HCT116 (cell line): ENCODE results near the gene MADD. TPM values are rescaled to one million over a fixed set of nuclear protein-coding genes. Genes with fewer than 3 reads are reported as not detected.

Experiments used
- ATAC-seq: fragments of 200-7000 bp; cut with Tn5 transposase; 2 replicates; pipeline ENCODE4 v1.9.1; 2020; ENCODE audit warnings: mild to moderate bottlenecking, moderate library complexity
- BruUV-seq: library from RNA; stranded (reverse); fragments of 400-500 nt; replicated peaks from 2 replicates; lab custom pipeline; 2021; lab: Mats Ljungman, UMichigan
- CTCF ChIA-PET: fragments of 300-600 bp; sonication (Branson Sonifier 250); formaldehyde crosslinking; loops from one replicate; lab custom pipeline; 2021; ENCODE audit warnings: antibody characterized with exemption; lab: Charles Lee
- POLR2A ChIA-PET: fragments of 300-600, 350-600 bp; sonication (Branson Sonifier 250); formaldehyde crosslinking; loops from one replicate; lab custom pipeline; 2021; ENCODE audit warnings: antibody characterized with exemption; lab: Charles Lee
- RAD21 ChIA-PET, 2 experiments: fragments of 300-600 bp; sonication (Branson Sonifier 250); formaldehyde crosslinking; loops; one replicate each; lab custom pipeline; 2023; ENCODE audit warnings: low total read pairs in 2 of 2; ENCODE audit not compliant: uncharacterized antibody in 2 of 2, unreplicated experiment in 2 of 2, low non-redundant PET in 1 of 2; lab: Charles Lee
- DNase-seq: peaks from one replicate; pipeline ENCODE4 v3.0.0-alpha.2; 2010; ENCODE audit warnings: low read depth, low spot score
- H2AFZ ChIP-seq: fragments of 200-600 bp; shearing (Covaris generic), sonication (generic); 2 replicates; pipeline ENCODE4 v1.6.1; 2017; ENCODE audit warnings: low read depth, mixed run types, mixed read lengths, antibody characterized with exemption, low read length; ENCODE audit not compliant: poor library complexity, severe bottlenecking
- H3K27ac ChIP-seq: 2 replicates; pipeline ENCODE4 v1.5.1; 2012; ENCODE audit warnings: low read depth, low read length
- H3K27me3 ChIP-seq: fragments of 200-600 bp; sonication (generic); 2 replicates; pipeline ENCODE4 v1.6.1; 2016; ENCODE audit warnings: mixed run types, low read length, mixed read lengths; ENCODE audit not compliant: insufficient read depth
- H3K36me3 ChIP-seq, 2 experiments: fragments of 200-500 bp in 1 of 2; fragments of 200-600 bp in 1 of 2; sonication (Bioruptor generic) in 1 of 2; sonication (generic) in 1 of 2; 2 replicates each; pipeline versions ENCODE4 v1.5.1 to v1.6.1; 2014 to 2016; ENCODE audit warnings: low read length in 2 of 2, inconsistent platforms in 1 of 2, mixed read lengths in 1 of 2, mixed run types in 1 of 2; ENCODE audit not compliant: insufficient read depth in 2 of 2, control insufficient read depth in 1 of 2
- H3K4me1 ChIP-seq, 2 experiments: fragments of 200-600 bp in 1 of 2; sonication (generic) in 1 of 2; 2 replicates each; pipeline versions ENCODE4 v1.5.1 to v1.6.1; 2012 to 2017; ENCODE audit warnings: low read length in 2 of 2, inconsistent platforms in 1 of 2, mild to moderate bottlenecking in 1 of 2, mixed read lengths in 1 of 2, mixed run types in 1 of 2, moderate library complexity in 1 of 2; ENCODE audit not compliant: insufficient read depth in 2 of 2, control insufficient read depth in 1 of 2
- H3K4me2 ChIP-seq: fragments of 200-600 bp; sonication (generic); 2 replicates; pipeline ENCODE4 v1.6.1; 2017; ENCODE audit warnings: mixed run types, low read length, mixed read lengths
- H3K4me3 ChIP-seq, 2 experiments: fragments of 200-600 bp in 1 of 2; sonication (generic) in 1 of 2; replicated peaks in 1 of 2; 2 replicates each; pipeline ENCODE4 v1.5.1; 2011 to 2016; ENCODE audit warnings: low read length in 2 of 2, control low read depth in 1 of 2, low read depth in 1 of 2, mild to moderate bottlenecking in 1 of 2, mixed read lengths in 1 of 2, mixed run types in 1 of 2
- H3K79me2 ChIP-seq: fragments of 200-600 bp; sonication (generic); 2 replicates; pipeline ENCODE4 v1.6.1; 2017; ENCODE audit warnings: mild to moderate bottlenecking, mixed run types, low read length, moderate library complexity, mixed read lengths; ENCODE audit not compliant: insufficient read depth
- H3K9ac ChIP-seq: fragments of 200-600 bp; sonication (generic); 2 replicates; pipeline ENCODE4 v1.6.1; 2016; ENCODE audit warnings: low read length, mixed read lengths
- H3K9me2 ChIP-seq: fragments of 200-600 bp; sonication (generic), shearing (Covaris generic); 2 replicates; pipeline ENCODE4 v1.6.1; 2017; ENCODE audit warnings: mixed run types, mild to moderate bottlenecking, moderate library complexity; ENCODE audit not compliant: insufficient read depth
- H3K9me3 ChIP-seq, 2 experiments: fragments of 200-500 bp in 1 of 2; fragments of 200-600 bp in 1 of 2; sonication (Bioruptor generic) in 1 of 2; sonication (generic) in 1 of 2; 2 replicates each; pipeline ENCODE4 v1.6.1; 2014 to 2017; ENCODE audit warnings: low read length in 2 of 2, mixed read lengths in 2 of 2, inconsistent platforms in 1 of 2, low read depth in 1 of 2, mild to moderate bottlenecking in 1 of 2, mixed run types in 1 of 2, moderate library complexity in 1 of 2; ENCODE audit not compliant: control insufficient read depth in 1 of 2, insufficient read depth in 1 of 2
- H4K20me1 ChIP-seq: fragments of 200-600 bp; sonication (generic), shearing (Covaris generic); 2 replicates; pipeline ENCODE4 v1.6.1; 2017; ENCODE audit warnings: mixed run types, mild to moderate bottlenecking, moderate library complexity; ENCODE audit not compliant: insufficient read depth
- CBX3 ChIP-seq: IDR thresholded peaks from 2 replicates; pipeline ENCODE4 v1.6.1; 2012; ENCODE audit warnings: low read depth
- CEBPB ChIP-seq: IDR thresholded peaks from 2 replicates; pipeline ENCODE4 v1.6.1; 2012; ENCODE audit warnings: low read depth
- EGR1 ChIP-seq: IDR thresholded peaks from 2 replicates; pipeline ENCODE4 v1.6.1; 2012; ENCODE audit warnings: low read depth
- ELF1 ChIP-seq: IDR thresholded peaks from 2 replicates; pipeline ENCODE4 v1.6.1; 2012; ENCODE audit warnings: low read depth, borderline replicate concordance
- EZH2 ChIP-seq: fragments of 200-600 bp; sonication (generic); IDR thresholded peaks from 2 replicates; pipeline ENCODE4 v1.6.1; 2017; ENCODE audit warnings: antibody characterized with exemption, mixed run types
- EZH2phosphoT487 ChIP-seq: fragments of 200-600 bp; IDR thresholded peaks from 2 replicates; pipeline ENCODE4 v1.6.1; 2018; ENCODE audit warnings: antibody characterized with exemption, borderline replicate concordance
- FOSL1 ChIP-seq: IDR thresholded peaks from 2 replicates; pipeline ENCODE4 v1.6.1; 2012; ENCODE audit warnings: low read depth
- JUND ChIP-seq: IDR thresholded peaks from 2 replicates; pipeline ENCODE4 v1.6.1; 2012
- POLR2A ChIP-seq: IDR thresholded peaks from 2 replicates; pipeline ENCODE4 v1.7.0; 2011; ENCODE audit warnings: borderline replicate concordance; ENCODE audit not compliant: insufficient read depth, insufficient read length; ENCODE audit errors: extremely low read depth
- SIN3A ChIP-seq: IDR thresholded peaks from 2 replicates; pipeline ENCODE4 v1.6.1; 2012; ENCODE audit warnings: low read depth
- SP1 ChIP-seq: IDR thresholded peaks from 2 replicates; pipeline ENCODE4 v1.6.1; 2012; ENCODE audit warnings: low read depth
- SRF ChIP-seq: IDR thresholded peaks from 2 replicates; pipeline ENCODE4 v1.6.1; 2012; ENCODE audit warnings: low read depth
- YY1 ChIP-seq: IDR thresholded peaks from 2 replicates; pipeline ENCODE4 v1.6.1; 2011; ENCODE audit warnings: low read length, low read depth, moderate library complexity, mild to moderate bottlenecking; ENCODE audit not compliant: insufficient replicate concordance; ENCODE audit errors: extremely low read depth
- ZFX ChIP-seq: fragments of 450-650 bp; IDR thresholded peaks from 2 replicates; pipeline ENCODE4 v1.6.1; 2017
- ZNF274 ChIP-seq: fragments of 200-500 bp; sonication (Bioruptor generic); IDR thresholded peaks from 2 replicates; pipeline ENCODE4 v1.6.1; 2014; ENCODE audit warnings: mild to moderate bottlenecking, low read depth, low read length, inconsistent platforms
- intact Hi-C: fragments of 100-400 bp; cut with micrococcal nuclease; formaldehyde crosslinking; loops from 2 replicates; pipeline ENCODE4 v1.10.0; 2022
- total RNA-seq: library from RNA; stranded (reverse); gene quantifications from one replicate; pipeline ENCODE4 v1.2.1, GENCODE V29; 2021; ENCODE audit not compliant: unreplicated experiment
- TF ChIP-seq, protein P1 (sequence below): IDR thresholded peaks from 2 replicates; pipeline ENCODE4 v1.6.1; 2012
- TF ChIP-seq, protein P2 (sequence below): IDR thresholded peaks from 2 replicates; pipeline ENCODE4 v1.6.1; 2012; ENCODE audit warnings: low read depth
- TF ChIP-seq, protein P3 (sequence below), 3 experiments: fragments of 200-600 bp in 1 of 3; sonication (generic) in 1 of 3; IDR thresholded peaks in 2 of 3; conservative IDR thresholded peaks in 1 of 3; 2 replicates each; pipeline ENCODE4 v1.5.1; 2012 to 2017; ENCODE audit warnings: low read depth in 2 of 3, low read length in 2 of 3, antibody characterized with exemption in 1 of 3, borderline replicate concordance in 1 of 3, control low read depth in 1 of 3, mild to moderate bottlenecking in 1 of 3, mixed read lengths in 1 of 3, mixed run types in 1 of 3, moderate library complexity in 1 of 3; ENCODE audit not compliant: insufficient read depth in 1 of 3
- TF ChIP-seq, protein P4 (sequence below): IDR thresholded peaks from 2 replicates; pipeline ENCODE4 v1.6.1; 2011; ENCODE audit warnings: mild to moderate bottlenecking, low read length, moderate library complexity; ENCODE audit not compliant: insufficient replicate concordance; ENCODE audit errors: extremely low read depth

MADD gene
- total RNA-seq, 1 experiment from 2014 or later, result 37.1 TPM

DNA sequence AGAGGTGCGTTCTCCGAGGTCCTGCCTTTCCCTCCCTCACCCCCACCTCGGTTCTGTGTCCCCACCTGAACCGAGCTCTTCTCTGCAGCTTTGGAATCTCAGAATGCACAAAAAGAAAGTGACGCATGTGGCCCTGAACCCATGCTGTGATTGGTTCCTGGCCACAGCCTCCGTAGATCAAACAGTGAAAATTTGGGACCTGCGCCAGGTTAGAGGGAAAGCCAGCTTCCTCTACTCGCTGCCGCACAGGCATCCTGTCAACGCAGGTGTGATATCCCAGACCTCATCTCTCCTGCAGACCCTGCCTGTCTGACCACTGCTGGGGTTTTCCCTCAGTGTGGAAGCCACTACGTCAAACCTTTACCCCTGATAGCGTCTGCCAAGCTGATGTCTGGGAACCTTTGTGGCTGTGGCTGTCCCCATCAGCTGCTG lies 35.2 kb upstream of the MADD start:
- TF ChIP-seq POLR2A, result no peak
- TF ChIP-seq SRF, result no peak
- TF ChIP-seq JUND, result no peak
- TF ChIP-seq SIN3A, result no peak
- no peak for TF ChIP-seq EZH2phosphoT487
- no peak for TF ChIP-seq YY1
- TF ChIP-seq, protein P1, sequence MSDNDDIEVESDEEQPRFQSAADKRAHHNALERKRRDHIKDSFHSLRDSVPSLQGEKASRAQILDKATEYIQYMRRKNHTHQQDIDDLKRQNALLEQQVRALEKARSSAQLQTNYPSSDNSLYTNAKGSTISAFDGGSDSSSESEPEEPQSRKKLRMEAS, result no peak
- TF ChIP-seq FOSL1, result no peak
- no peak for TF ChIP-seq ZFX
- TF ChIP-seq CBX3, result no peak
- no peak for TF ChIP-seq SP1
- TF ChIP-seq, protein P2, sequence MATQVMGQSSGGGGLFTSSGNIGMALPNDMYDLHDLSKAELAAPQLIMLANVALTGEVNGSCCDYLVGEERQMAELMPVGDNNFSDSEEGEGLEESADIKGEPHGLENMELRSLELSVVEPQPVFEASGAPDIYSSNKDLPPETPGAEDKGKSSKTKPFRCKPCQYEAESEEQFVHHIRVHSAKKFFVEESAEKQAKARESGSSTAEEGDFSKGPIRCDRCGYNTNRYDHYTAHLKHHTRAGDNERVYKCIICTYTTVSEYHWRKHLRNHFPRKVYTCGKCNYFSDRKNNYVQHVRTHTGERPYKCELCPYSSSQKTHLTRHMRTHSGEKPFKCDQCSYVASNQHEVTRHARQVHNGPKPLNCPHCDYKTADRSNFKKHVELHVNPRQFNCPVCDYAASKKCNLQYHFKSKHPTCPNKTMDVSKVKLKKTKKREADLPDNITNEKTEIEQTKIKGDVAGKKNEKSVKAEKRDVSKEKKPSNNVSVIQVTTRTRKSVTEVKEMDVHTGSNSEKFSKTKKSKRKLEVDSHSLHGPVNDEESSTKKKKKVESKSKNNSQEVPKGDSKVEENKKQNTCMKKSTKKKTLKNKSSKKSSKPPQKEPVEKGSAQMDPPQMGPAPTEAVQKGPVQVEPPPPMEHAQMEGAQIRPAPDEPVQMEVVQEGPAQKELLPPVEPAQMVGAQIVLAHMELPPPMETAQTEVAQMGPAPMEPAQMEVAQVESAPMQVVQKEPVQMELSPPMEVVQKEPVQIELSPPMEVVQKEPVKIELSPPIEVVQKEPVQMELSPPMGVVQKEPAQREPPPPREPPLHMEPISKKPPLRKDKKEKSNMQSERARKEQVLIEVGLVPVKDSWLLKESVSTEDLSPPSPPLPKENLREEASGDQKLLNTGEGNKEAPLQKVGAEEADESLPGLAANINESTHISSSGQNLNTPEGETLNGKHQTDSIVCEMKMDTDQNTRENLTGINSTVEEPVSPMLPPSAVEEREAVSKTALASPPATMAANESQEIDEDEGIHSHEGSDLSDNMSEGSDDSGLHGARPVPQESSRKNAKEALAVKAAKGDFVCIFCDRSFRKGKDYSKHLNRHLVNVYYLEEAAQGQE, result no peak
- no peak for TF ChIP-seq ZNF274
- no peak for TF ChIP-seq EGR1
- TF ChIP-seq CEBPB, result no peak
- TF ChIP-seq ELF1, result no peak
- TF ChIP-seq, protein P3, sequence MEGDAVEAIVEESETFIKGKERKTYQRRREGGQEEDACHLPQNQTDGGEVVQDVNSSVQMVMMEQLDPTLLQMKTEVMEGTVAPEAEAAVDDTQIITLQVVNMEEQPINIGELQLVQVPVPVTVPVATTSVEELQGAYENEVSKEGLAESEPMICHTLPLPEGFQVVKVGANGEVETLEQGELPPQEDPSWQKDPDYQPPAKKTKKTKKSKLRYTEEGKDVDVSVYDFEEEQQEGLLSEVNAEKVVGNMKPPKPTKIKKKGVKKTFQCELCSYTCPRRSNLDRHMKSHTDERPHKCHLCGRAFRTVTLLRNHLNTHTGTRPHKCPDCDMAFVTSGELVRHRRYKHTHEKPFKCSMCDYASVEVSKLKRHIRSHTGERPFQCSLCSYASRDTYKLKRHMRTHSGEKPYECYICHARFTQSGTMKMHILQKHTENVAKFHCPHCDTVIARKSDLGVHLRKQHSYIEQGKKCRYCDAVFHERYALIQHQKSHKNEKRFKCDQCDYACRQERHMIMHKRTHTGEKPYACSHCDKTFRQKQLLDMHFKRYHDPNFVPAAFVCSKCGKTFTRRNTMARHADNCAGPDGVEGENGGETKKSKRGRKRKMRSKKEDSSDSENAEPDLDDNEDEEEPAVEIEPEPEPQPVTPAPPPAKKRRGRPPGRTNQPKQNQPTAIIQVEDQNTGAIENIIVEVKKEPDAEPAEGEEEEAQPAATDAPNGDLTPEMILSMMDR (IDR thresholded peaks at IDR 0.05 in 2 of 3, conservative IDR thresholded peaks at IDR 0.05 in 1 of 3; ENCODE audit: borderline replicate concordance in 1 of 3, insufficient read depth in 1 of 3, low read depth in 2 of 3, low read length in 2 of 3), result no peak
- TF ChIP-seq EZH2, result no peak
- TF ChIP-seq, protein P4, sequence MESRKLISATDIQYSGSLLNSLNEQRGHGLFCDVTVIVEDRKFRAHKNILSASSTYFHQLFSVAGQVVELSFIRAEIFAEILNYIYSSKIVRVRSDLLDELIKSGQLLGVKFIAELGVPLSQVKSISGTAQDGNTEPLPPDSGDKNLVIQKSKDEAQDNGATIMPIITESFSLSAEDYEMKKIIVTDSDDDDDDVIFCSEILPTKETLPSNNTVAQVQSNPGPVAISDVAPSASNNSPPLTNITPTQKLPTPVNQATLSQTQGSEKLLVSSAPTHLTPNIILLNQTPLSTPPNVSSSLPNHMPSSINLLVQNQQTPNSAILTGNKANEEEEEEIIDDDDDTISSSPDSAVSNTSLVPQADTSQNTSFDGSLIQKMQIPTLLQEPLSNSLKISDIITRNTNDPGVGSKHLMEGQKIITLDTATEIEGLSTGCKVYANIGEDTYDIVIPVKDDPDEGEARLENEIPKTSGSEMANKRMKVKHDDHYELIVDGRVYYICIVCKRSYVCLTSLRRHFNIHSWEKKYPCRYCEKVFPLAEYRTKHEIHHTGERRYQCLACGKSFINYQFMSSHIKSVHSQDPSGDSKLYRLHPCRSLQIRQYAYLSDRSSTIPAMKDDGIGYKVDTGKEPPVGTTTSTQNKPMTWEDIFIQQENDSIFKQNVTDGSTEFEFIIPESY, result no peak
- POLR2A ChIA-PET, result interaction anchor here (0.9 kb wide), 1 partner anchor 21 kb away, joined by 3 read pairs; no protein-coding TSS in a partner anchor
- no TSS peak for BruUV-seq
- DNase-seq, result no peak
- peaks cover 12 to 17% of the 10 kb centered on the region in 2 experiments; a peak in 3 of 4 replicates for H3K36me3 ChIP-seq
- RAD21 ChIA-PET, result interaction anchor here in 1 of 2 experiments (1.2 kb wide), 1 partner anchor 120 kb away, joined by 4 read pairs; no protein-coding TSS in a partner anchor
- no peaks in the 10 kb centered on the region for H3K9me3 ChIP-seq
- no peaks in the 10 kb centered on the region for H3K79me2 ChIP-seq
- CTCF ChIA-PET, result interaction anchor here (1.2 to 1.5 kb wide), 2 partner anchors 14 to 25 kb away, joined by 4 to 7 read pairs; partner anchors contain the start of gene ACP2
- H3K27ac ChIP-seq, result no peak overlapping the region
- no peaks in the 10 kb centered on the region for H3K9me2 ChIP-seq
- H2AFZ ChIP-seq, result no peak overlapping the region
- intact Hi-C loops, result no loop called here
- H3K4me2 ChIP-seq, result no peak overlapping the region
- no peak overlapping the region for H3K9ac ChIP-seq
- peaks cover 0 to 8% of the 10 kb centered on the region in 2 experiments; a peak in 1 of 4 replicates for H3K4me1 ChIP-seq
- no peak for ATAC-seq
- H3K4me3 ChIP-seq, result no peak overlapping the region
- H3K27me3 ChIP-seq, result no peaks in the 10 kb centered on the region
- H4K20me1 ChIP-seq, result no peaks in the 10 kb centered on the region
